ENCODE data around the gene ILDR2. TPM values are rescaled to one million over a fixed set of nuclear protein-coding genes. Genes with fewer than 3 reads are reported as not detected.

Gene ILDR2
- polyA plus RNA-seq, 1 experiment: not detected

- POLR2A ChIA-PET: no interaction called here
- TF ChIP-seq CTCF (IDR thresholded peaks at IDR 0.05; ENCODE audit: insufficient read depth, low read depth, low read length): no peak
- CTCF ChIA-PET: no interaction called here
These were observed 109.4 kb downstream of the ILDR2 start for GRCh38 chr1:166865926-166866325.

GRCh38 chr1:166859597-166859996 is 115.7 kb downstream of the ILDR2 start:
- no peak for DNase-seq (ENCODE audit: low read depth)
- peaks cover 7% of the 10 kb centered on the region for H3K36me3 ChIP-seq (ENCODE audit: control insufficient read depth, insufficient read depth, low read length)
- CTCF ChIA-PET: interaction anchor here (1.1 to 1.7 kb wide), 2 partner anchors 8 to 9 kb away, joined by 3 to 5 read pairs; no protein-coding TSS in a partner anchor
- no peaks in the 10 kb centered on the region for H3K27me3 ChIP-seq (ENCODE audit: control insufficient read depth, insufficient read depth, low read length)
- H3K4me3 ChIP-seq (ENCODE audit: low read depth, low read length): no peak overlapping the region
- POLR2A ChIA-PET: no interaction called here
- no peak for TF ChIP-seq CTCF (IDR thresholded peaks at IDR 0.05; ENCODE audit: insufficient read depth, low read depth, low read length)

More at GRCh38 chr1:166865926-166866325, 109.4 kb downstream of the ILDR2 start:
- Histone ChIP-seq H3K36me3 (ENCODE audit: control insufficient read depth, insufficient read depth, low read length) (peaks cover 1% of the 10 kb centered on the region; the same call in 1 of the 2 replicates), H3K27me3 (ENCODE audit: control insufficient read depth, insufficient read depth, low read length) (no peaks in the 10 kb centered on the region), H3K4me3 (ENCODE audit: low read depth, low read length) (no peak overlapping the region)
- no peak for DNase-seq (ENCODE audit: low read depth)

- no peak for DNase-seq (ENCODE audit: low read depth)
- no peak for TF ChIP-seq CTCF (IDR thresholded peaks at IDR 0.05; ENCODE audit: insufficient read depth, low read depth, low read length)
- Histone ChIP-seq H3K36me3 (ENCODE audit: control insufficient read depth, insufficient read depth, low read length) (peaks cover 7% of the 10 kb centered on the region), H3K27me3 (ENCODE audit: control insufficient read depth, insufficient read depth, low read length) (no peaks in the 10 kb centered on the region), H3K4me3 (ENCODE audit: low read depth, low read length) (no peak overlapping the region)
- CTCF ChIA-PET: interaction anchor here (1.7 kb wide), 1 partner anchor 10 kb away, joined by 5 read pairs; no protein-coding TSS in a partner anchor
- POLR2A ChIA-PET: no interaction called here
These were observed 116.5 kb downstream of the ILDR2 start for GRCh38 chr1:166858726-166859419.

Small RNA genes within 50 kb of the gene (small RNA-seq; reads per million reads assigned to genes)
- 1.1 reads per million for gene RNA5SP65 (ENCODE audit: insufficient read length, low read depth, low replicate concordance)

Other genes with a start within 250 kb of the ILDR2 start
- gene POGK, start 136.1 kb downstream of the ILDR2 start, polyA plus RNA-seq (2011; rRNA removed): 13.7 and 16.3 TPM in 2 replicates
- gene TADA1, start 99.3 kb downstream of the ILDR2 start, polyA plus RNA-seq (2011; rRNA removed): 6.6 and 8.6 TPM in 2 replicates
- not detected in 2 replicates for gene MAEL, start 13.7 kb upstream of the ILDR2 start, polyA plus RNA-seq (2011; rRNA removed)
- not detected in 2 replicates for gene GPA33, start 114.8 kb upstream of the ILDR2 start, polyA plus RNA-seq (2011; rRNA removed)
- not detected in 2 replicates for gene STYXL2, start 118.5 kb upstream of the ILDR2 start, polyA plus RNA-seq (2011; rRNA removed)
- 3.9 and 4.6 TPM in 2 replicates for gene POU2F1, start 245.3 kb upstream of the ILDR2 start, polyA plus RNA-seq (2011; rRNA removed)